ENCODE measurements around the gene KDM4F.

The KDM4F gene

GRCh38 chr11:95091663-95092180 lies 42.5 kb downstream of the KDM4F start:
- DNase-seq (ENCODE audit: low read depth) = no peak

DNA sequence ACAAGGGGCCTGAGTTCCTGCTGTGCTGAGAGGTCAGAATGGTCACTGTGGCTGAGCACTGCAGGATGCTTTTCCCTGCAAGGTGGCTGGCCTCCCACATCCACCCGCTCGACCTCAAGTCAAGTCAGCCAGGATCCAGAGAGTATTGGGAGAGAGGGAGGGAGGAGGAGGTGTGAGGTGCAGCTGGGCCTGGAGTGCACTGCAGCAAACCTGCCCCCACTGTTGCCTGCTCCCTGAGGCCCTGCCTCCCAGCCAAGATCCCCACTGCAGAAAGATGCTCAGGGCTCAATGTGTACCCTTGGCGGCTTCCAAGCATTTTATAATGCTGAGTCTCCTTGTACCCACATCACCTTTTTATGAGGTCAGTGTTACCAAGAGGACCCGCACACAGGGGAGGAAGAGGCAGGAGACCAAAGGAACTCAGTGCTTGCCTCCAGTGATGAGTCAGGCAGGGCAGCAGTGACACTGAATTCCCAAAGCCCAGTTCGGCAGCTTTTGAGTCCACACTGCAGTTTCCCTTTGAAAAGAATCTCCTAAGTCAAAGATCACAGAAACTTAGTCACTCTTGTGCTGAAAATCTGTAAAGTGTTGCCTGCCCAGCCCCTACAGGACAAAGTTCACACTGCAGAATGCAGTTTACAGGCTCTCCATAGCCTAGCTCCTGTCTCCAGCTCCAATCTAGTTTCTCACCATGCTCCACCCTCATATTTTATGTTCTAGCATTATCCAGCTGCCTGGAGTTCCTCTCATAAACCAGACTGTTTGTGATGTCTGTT lies 43.5 kb downstream of the KDM4F start:
- DNase-seq (ENCODE audit: low read depth) = no peak

DNA sequence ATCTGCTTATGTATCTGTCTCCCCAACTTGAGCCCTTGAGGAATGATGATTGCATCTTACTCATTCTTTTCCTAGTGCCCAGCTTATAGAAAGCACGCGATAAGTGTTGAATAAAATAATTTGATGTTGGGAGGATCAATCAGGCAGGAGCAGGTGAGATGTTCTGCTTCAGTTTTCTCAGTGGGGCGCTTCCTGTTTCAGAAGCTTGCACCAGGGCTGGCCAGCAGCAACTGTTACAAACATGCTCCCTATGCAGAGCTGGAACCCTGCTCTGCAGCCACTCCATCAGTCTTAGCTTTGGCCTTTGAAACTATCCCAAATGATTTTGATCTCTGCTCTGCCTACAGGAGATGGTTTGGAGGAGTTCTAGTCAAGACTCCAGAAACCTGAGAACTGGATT lies 44.3 kb downstream of the KDM4F start:
- no peak for DNase-seq (ENCODE audit: low read depth)

- no peak for DNase-seq (ENCODE audit: low read depth)
Observed at GRCh38 chr11:95095858-95096587, 46.8 kb downstream of the KDM4F start.

GRCh38 chr11:95097209-95097608 lies 48.0 kb downstream of the KDM4F start:
- no peak for DNase-seq (ENCODE audit: low read depth)

DNA sequence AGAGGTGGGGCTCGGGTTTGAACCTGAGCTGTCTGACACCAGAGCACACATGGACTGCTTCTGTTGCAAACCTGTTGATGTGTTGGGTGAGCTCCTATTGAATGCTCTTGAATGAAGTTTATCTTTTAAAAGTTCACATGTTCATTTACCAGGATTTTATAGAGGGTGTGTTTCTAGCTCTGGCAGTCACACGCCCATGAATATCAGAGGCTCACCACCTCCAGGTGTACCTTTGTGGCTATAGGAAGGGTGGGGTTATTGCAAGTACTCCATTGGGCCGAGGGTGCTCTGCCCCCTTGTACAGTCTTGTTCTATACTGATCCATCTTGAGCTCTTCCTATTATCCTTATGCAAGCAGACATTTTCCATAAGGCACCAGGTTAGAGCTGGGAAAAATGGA lies 49.6 kb downstream of the KDM4F start:
- no peak for DNase-seq (ENCODE audit: low read depth)

- no peak for DNase-seq (ENCODE audit: low read depth)
Observed at GRCh38 chr11:95100191-95100648, 51.0 kb downstream of the KDM4F start.

All from stimulated activated CD8-positive, alpha-beta memory T cell treated with anti-CD3 and anti-CD28 coated beads, Interleukin-12 subunit alpha, Interleukin-12 subunit beta, amount 100 ng/mL, for 1 hour (primary cell).